Right lobe of liver (tissue), 6 donors: ENCODE data around the gene DCTN3. TPM values are rescaled to one million over a fixed set of nuclear protein-coding genes. Genes with fewer than 3 reads are reported as not detected.

Experiments used
- ATAC-seq, 4 donors: fragments of 200-7000 bp; cut with Tn5 transposase; one replicate each; pipeline ENCODE4 v1.9.1; 2020; ENCODE audit warnings: mild to moderate bottlenecking in 4 of 4, moderate library complexity in 4 of 4
- DNase-seq, 3 donors: peaks; one replicate each; pipeline ENCODE4 v3.0.0-alpha.2; 2020
- H3K27ac ChIP-seq, 3 donors: fragments of 200-600 bp; one replicate each; pipeline ENCODE4 v1.8.0; 2022
- H3K27me3 ChIP-seq, 2 donors: fragments of 200-600 bp; one replicate each; pipeline ENCODE4 v1.8.0; 2022
- H3K36me3 ChIP-seq, 4 donors: fragments of 200-600 bp; sonication (generic) in 1 of 4; one replicate each; pipeline versions ENCODE4 v1.5.1 to v1.8.0; 2017 to 2022; ENCODE audit warnings: control low read depth in 1 of 4
- H3K4me1 ChIP-seq, 4 donors: fragments of 200-600 bp; sonication (generic) in 1 of 4; one replicate each; pipeline versions ENCODE4 v1.5.1 to v1.8.0; 2017 to 2022; ENCODE audit warnings: control low read depth in 1 of 4
- H3K4me3 ChIP-seq, 3 donors: fragments of 200-600 bp; one replicate each; pipeline ENCODE4 v1.8.0; 2022
- H3K9me3 ChIP-seq, 4 donors: fragments of 200-600 bp; sonication (generic) in 1 of 4; one replicate each; pipeline versions ENCODE4 v1.5.1 to v1.8.0; 2017 to 2022; ENCODE audit warnings: control low read depth in 1 of 4
- POLR2A ChIP-seq: fragments of 450-650 bp; IDR thresholded peaks from one replicate; pipeline ENCODE4 v1.6.1; 2017; ENCODE audit warnings: antibody characterized with exemption, mild to moderate bottlenecking
- WGBS: methylation state at CpG from one replicate; pipeline ENCODE4 v1.1.6; 2018; ENCODE audit warnings: low coverage, low lambda C conversion rate; ENCODE audit not compliant: insufficient coverage; ENCODE audit errors: missing lambda C conversion rate; 5-methylcytosine and 5-hydroxymethylcytosine counted together
- intact Hi-C, 2 donors: fragments of 100-400 bp; cut with DNase I; formaldehyde crosslinking; loops; one replicate each; pipeline versions ENCODE4 v1.11.2 to v1.14.1; 2022
- total RNA-seq, 6 experiments: library from RNA; depleted of rRNA in 2 of 6; stranded (reverse); fragments of >200 nt in 2 of 6; fragmentation: NEBNext Ultra II Directional in 3 of 6; extraction: Animal tissue kit (Norgen Biotek cat#: 25700) in 3 of 6; gene quantifications; one replicate each; pipeline versions ENCODE4 v1.1.0 to v1.2.4, GENCODE V29; 2016 to 2023
- TF ChIP-seq, protein P1 (sequence below), 4 donors: fragments of 200-600 bp in 3 of 4; fragments of 450-650 bp in 1 of 4; IDR thresholded peaks; one replicate each; pipeline versions ENCODE4 v1.5.1 to v1.8.0; 2016 to 2022; ENCODE audit warnings: antibody characterized with exemption in 4 of 4, mild to moderate bottlenecking in 2 of 4
- donor health status: DM: no; HTN: yes; CAD: no.
- donor health status: DM: no; HTN: no; CAD: no.
- donor health status: DM: no; HTN: no; CAD: no.
- donor health status: DM: no; HTN: yes; CAD: no.
- donor health status: DM: no; HTN: yes; CAD: no.

DCTN3 gene
- total RNA-seq, 6 experiments from 2014 or later, result 26.4 to 36.8 (median 32.7) TPM

DNA sequence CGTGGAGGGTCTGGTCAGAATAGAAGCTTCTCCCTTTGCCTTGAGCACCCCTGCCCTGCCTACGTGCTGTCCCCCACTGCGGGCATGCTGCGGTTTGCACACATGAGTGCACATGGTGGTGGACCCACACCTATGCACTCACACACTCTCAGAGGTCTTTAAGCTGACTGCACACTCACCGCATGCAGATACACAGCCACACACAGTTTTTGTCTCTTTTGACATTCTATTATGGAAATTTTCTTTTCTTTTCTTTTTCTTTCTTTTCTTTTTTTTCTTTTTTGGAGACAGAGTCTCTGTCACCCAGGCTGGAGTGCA, 9.2 kb upstream of the DCTN3 start:
- H3K27me3 ChIP-seq, result no peaks in the 10 kb centered on the region
- 45% methylated on average over 2 of the region's 5 CpGs for WGBS
- peak overlapping the region in 1 of 3 donors; percentile 83 for H3K27ac ChIP-seq
- TF ChIP-seq, protein P1, sequence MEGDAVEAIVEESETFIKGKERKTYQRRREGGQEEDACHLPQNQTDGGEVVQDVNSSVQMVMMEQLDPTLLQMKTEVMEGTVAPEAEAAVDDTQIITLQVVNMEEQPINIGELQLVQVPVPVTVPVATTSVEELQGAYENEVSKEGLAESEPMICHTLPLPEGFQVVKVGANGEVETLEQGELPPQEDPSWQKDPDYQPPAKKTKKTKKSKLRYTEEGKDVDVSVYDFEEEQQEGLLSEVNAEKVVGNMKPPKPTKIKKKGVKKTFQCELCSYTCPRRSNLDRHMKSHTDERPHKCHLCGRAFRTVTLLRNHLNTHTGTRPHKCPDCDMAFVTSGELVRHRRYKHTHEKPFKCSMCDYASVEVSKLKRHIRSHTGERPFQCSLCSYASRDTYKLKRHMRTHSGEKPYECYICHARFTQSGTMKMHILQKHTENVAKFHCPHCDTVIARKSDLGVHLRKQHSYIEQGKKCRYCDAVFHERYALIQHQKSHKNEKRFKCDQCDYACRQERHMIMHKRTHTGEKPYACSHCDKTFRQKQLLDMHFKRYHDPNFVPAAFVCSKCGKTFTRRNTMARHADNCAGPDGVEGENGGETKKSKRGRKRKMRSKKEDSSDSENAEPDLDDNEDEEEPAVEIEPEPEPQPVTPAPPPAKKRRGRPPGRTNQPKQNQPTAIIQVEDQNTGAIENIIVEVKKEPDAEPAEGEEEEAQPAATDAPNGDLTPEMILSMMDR (IDR thresholded peaks at IDR 0.05), result no peak
- DNase-seq, result no peak
- H3K4me1 ChIP-seq, result peaks cover 0 to 36% (median 11%) of the 10 kb centered on the region in 4 donors
- ATAC-seq, result no peak
- H3K4me3 ChIP-seq, result peak overlapping the region in 2 of 3 donors; percentile 34 to 49
- intact Hi-C loops, result no loop called here
- no peaks in the 10 kb centered on the region for H3K36me3 ChIP-seq
- H3K9me3 ChIP-seq, result no peaks in the 10 kb centered on the region

DNA sequence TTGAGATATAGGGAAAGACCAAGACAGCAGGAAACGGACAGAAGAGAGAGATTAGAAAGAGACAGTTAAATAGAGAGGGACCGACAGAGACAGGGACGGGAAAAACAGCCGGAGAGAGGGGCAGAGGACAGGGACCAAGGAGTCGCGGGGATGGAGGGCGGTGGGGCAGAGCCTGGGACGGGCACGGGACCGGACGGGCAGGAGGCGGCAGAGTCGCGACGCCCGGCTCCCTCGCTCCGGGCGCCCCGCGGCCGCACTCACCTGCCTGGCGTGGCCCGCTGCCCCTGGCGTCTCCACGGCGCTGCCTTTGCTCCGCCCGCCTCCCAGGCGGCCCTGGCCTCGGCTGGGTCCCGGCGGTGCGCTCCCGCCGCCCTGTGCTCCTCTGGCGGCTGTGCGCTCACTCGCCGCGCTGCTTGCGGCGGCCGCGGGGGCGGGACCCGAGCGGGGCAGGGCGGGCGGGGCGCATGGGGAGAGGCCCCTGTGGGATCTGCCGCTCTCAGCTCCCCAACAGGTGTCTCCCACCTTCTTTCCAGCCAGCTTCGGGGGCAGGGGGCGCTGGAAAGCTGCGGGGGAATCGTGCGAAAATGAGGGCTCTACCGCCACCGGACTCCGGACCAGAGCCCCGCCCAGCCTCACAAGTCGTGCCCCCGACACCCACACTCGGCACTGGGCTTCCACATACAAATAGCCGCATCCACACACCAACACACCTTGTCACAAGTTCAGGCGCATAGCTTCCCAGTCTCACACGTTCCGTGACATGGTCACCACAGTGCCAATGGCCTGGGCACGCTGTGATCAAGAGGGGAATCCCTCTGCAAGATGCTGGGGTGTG, 8.6 kb upstream of the DCTN3 start, which contains the start of gene ARID3C:
TSS of gene ARID3C (minus strand) at position 411 of the 835 bp plus-strand sequence. CDS start 1,052 bp downstream, outside the sequence.
- no peak for TF ChIP-seq POLR2A
- TF ChIP-seq, protein P1 (IDR thresholded peaks at IDR 0.05), result no peak
- intact Hi-C loops, result no loop called here
- Histone ChIP-seq H3K36me3 (no peaks in the 10 kb centered on the region), H3K4me3 (peak within 1 kb of the TSS; percentile 34 to 50 (median 49)), H3K4me1 (peaks cover 0 to 36% (median 9%) of the 10 kb centered on the region in 4 donors), H3K27ac (peak within 1 kb of the TSS in 1 of 3 donors; percentile 83), H3K9me3 (no peaks in the 10 kb centered on the region), H3K27me3 (no peaks in the 10 kb centered on the region)
- 7% methylated on average over 10 of the region's 69 CpGs for WGBS
- ATAC-seq, result peak; percentile 62 to 77 (median 72)
- peak; percentile 68 to 72 (median 68) for DNase-seq

DNA sequence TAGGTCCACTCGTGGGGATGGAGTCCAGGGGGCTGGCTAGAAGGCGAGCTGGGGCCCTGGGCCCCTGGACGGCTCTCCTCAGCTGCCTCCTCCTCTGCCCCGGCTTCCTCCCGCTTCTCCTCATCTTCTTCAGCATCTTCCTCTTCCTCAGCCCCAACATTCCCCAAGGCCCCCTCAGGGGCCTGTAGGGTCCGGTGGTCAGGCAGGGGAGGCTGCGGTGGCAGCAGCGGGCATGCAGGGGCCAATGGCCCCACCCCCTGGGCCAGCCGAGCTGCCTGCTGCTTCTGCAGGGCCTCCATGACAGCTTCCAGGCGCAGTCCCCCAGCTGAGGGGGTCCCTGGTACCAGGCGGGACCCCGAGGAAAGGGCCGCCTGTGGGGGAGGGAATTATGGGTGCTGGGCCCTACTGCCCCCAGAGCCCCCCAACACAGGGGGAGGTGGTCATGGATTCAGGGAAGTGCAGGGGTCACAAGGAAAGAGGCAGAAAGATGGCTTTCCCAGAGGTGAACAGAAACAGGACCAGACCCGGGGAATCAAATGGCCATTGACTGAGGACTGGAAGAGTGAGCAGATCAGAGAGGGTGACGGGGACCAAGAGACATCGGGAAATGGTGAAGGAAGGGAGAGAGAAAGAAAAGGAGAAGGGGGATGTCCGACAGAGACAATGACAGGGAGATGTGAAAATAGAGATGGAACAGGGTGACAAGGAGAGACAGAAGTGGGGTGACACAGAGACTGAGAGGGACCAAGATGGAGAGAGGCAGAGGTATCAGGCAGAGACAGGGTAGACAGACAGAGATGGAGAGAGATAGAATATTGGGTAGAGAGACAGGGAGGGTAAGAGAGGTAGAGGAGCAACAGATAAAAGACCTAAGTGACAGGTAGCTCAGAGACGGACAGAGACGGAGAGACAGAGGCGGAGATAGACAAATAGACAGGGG, 7.7 kb upstream of the DCTN3 start:
- ATAC-seq (no peak), DNase-seq (no peak)
- Histone ChIP-seq H3K27me3 (no peaks in the 10 kb centered on the region), H3K4me3 (peak overlapping the region in 2 of 3 donors; percentile 49 to 50), H3K9me3 (no peaks in the 10 kb centered on the region), H3K27ac (no peak overlapping the region), H3K36me3 (no peaks in the 10 kb centered on the region), H3K4me1 (peaks cover 0 to 29% (median 5%) of the 10 kb centered on the region in 4 donors)
- intact Hi-C loops, result no loop called here
- TF ChIP-seq, protein P1 (IDR thresholded peaks at IDR 0.05), result no peak
- TF ChIP-seq POLR2A, result no peak
- WGBS, result 41% methylated on average over 12 of the region's 20 CpGs

DNA sequence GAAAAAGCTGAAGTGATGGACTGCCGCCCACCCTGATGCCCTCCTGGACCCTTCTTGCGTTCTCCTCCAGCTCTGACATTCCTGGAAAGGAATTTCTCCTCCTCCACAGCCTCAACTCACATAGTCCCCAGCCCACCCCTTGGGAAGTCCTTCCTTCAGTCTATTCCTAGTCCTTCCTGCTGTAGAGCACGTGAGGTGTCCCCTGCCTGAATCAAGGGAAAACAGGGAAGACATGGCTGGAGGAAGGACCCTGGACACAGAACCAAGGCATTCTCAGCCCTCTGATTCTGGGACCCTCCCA, 4.8 kb upstream of the DCTN3 start:
- peaks cover 0 to 17% (median 1%) of the 10 kb centered on the region in 4 donors for H3K4me1 ChIP-seq
- no peak for DNase-seq
- no peak overlapping the region for H3K27ac ChIP-seq
- no peak for ATAC-seq
- H3K27me3 ChIP-seq, result no peaks in the 10 kb centered on the region
- no peaks in the 10 kb centered on the region for H3K36me3 ChIP-seq
- WGBS, result 54% methylated on average over 2 of the region's 3 CpGs
- intact Hi-C loops, result no loop called here
- no peaks in the 10 kb centered on the region for H3K9me3 ChIP-seq
- no peak overlapping the region for H3K4me3 ChIP-seq
- no peak for TF ChIP-seq POLR2A
- TF ChIP-seq, protein P1 (IDR thresholded peaks at IDR 0.05), result no peak
